ENCODE measurements around the gene RNF207.

The RNF207 gene

GRCh38 chr1:6249739-6250689 lies 44.1 kb downstream of the RNF207 start:
- DNase-seq (ENCODE audit: low read depth) = no peak

DNA sequence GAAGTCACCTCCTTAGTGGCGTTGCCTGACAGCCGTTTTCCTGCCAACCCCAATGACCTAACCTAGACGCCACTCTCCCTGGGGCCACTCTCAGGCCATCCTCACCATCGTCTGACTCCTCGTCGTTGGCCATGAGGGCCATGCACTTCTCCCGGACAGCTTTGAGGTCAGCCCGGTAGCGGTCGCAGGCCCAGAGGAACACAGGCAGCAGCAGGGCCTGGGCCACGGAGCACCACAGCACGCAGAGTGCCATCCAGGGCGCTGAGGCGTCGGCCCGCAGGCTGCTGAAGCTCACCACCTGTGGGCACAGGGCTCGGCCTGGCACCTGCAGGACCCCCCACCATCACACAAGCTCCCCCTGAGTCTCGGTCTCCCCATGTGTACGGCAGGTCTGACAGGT lies 45.3 kb downstream of the RNF207 start:
- no peak for DNase-seq (ENCODE audit: low read depth)

DNA sequence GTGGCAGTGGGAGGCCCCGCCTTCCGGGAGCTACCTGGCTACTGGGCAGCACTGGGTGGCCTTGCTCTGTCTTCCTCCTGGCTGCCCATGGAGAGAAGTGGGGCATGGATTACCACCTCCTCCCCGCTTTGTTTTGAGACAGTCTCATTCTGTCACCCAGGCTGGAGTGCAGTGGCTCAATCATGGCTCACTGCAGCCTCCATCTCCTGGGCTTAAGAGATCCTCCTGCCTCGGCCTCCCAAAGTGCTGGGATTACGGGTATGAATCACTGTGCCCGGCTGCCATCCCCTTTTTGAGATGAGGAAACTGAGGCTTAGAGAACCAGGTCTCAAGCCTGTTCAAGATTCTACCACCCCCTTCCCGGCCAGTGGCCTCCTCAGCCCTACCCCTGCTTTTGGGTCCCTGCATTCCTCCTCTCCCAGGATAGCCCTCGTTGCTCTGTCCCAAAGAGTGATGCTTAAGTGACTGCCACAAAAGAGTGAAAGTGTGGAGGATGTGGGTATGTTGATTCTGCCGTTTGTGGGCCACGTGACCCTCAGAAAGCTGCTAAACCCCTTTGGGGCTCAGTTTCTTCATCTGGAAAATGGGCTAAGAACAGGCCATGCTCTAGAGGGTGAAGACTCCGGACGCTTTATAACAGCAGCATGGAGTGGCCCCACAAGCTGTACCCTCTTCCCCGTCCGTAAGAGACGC lies 45.9 kb downstream of the RNF207 start:
- DNase-seq (ENCODE audit: low read depth) = no peak

GRCh38 chr1:6252374-6252710 lies 46.4 kb downstream of the RNF207 start:
- no peak for DNase-seq (ENCODE audit: low read depth)

GRCh38 chr1:6253380-6253779 lies 47.5 kb downstream of the RNF207 start:
- DNase-seq (ENCODE audit: low read depth) = no peak

- DNase-seq (ENCODE audit: low read depth) = no peak
Observed at GRCh38 chr1:6254691-6255090, 48.8 kb downstream of the RNF207 start.

DNA sequence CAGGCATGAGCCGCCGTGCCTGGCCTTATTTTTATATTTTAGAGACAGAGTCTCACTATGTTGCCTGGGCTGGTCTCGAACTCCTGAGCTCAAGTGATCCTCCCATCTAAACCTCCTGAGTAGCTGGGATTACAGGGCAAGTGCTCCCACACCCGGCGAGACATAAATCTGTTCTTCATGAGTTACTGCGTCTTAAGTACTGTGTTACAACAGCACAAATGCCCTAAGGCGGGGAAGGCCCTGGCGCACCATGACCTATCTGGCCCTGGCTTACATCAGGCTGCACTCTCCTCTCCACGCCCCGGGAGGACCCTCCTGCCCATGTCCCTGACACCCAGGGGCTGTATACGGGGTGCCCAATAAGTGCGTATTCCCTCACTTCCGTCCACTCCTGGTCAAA lies 50.7 kb downstream of the RNF207 start:
- DNase-seq (ENCODE audit: low read depth) = no peak

DNA sequence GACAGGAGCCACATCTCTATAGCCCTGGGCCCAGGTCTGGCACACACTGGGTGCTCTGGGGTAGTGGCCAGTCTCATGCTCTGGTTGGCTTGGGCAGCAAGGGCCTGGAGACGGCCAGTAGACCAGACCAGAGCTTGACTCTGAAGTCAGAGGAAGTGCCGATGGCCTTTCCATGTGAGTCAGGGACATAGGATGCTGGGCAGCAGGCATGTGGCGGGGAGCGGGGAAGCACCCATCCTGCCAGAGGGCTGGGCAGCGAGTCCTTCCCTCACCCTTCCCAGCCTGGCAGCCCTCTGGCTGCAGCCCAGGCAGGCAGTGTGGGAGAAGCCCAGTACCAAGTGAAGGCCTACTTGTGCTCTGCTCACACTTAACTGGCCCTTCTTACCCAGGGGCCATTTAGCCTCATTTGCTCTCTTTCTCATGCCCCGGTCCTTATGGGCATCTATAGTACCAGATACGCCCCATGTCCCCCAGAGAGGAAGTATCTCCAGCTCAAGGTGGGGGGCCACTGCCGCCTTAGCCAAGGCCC lies 51.7 kb downstream of the RNF207 start:
- DNase-seq (ENCODE audit: low read depth) = no peak

DNA sequence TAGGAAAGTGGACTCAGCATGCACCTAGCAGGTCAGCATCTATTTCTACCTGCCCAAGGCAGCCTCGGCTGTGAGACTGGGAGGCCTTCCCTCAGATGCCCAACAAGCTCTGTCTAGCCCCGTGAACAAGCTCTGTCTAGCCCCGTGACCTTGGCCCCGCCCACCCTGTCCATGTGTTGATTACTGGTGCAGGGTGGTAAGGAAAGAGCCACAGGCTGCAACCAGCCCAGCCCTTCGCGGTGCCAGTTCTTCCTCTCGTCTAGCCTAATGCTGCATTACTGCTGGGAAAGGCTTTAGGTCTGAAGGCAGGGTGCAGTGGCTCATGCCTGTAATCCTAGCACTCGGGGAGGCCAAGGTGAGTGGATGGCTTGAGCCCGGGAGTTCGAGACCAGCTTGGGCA lies 52.8 kb downstream of the RNF207 start:
- DNase-seq (ENCODE audit: low read depth) = no peak

- DNase-seq (ENCODE audit: low read depth) = peak; percentile 50
Observed at GRCh38 chr1:6259491-6260362, 53.8 kb downstream of the RNF207 start.

GRCh38 chr1:6260433-6260934 lies 54.6 kb downstream of the RNF207 start:
- DNase-seq (ENCODE audit: low read depth) = no peak

GRCh38 chr1:6260961-6261614 lies 55.2 kb downstream of the RNF207 start, which contains the start of gene GPR153:
TSS of gene GPR153 (minus strand) at chr1:6261098. CDS start at chr1:6254905, 6,193 bp downstream.
- DNase-seq (ENCODE audit: low read depth) = no peak

DNA sequence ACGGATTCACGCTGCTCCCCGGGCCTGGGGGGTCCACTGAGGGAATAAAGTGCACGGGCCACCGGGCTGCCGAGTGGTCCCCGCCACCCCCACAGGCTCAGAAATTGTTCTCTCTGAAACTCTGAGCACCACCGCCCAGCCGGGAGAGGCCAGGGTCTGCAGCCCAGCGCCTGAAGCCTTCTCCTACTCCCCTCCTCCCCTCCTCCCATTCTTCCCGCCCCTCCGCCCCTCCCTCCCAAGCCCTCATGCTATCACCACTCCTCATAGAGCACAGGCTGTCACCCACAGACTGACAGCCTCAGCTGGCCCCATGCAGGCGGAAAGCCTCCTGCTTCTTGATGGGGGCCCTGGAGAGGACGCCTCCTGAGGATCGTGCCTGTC lies 55.7 kb downstream of the RNF207 start:
- DNase-seq (ENCODE audit: low read depth) = no peak

GRCh38 chr1:6262555-6263420 lies 56.9 kb downstream of the RNF207 start:
- no peak for DNase-seq (ENCODE audit: low read depth)

DNA sequence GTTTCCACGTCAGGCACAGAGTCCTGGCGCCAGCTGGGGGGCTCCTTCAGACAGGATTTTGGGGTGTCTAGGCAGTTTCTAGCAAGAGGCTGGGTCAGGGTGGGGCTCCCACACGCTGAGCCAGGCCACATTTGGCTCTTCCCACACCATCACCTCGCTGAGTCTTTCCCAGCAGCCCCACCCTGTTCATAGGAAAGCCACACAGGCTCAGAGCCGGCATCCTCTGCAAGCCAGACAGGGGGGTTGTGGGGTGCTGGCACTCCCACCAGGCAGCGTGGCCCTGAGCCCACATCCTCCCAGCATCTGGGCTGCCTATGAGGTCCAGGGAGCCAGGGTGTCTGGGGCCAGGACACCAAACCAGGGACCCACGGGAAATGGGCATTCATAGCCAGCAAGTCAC lies 57.8 kb downstream of the RNF207 start:
- DNase-seq (ENCODE audit: low read depth) = no peak

DNA sequence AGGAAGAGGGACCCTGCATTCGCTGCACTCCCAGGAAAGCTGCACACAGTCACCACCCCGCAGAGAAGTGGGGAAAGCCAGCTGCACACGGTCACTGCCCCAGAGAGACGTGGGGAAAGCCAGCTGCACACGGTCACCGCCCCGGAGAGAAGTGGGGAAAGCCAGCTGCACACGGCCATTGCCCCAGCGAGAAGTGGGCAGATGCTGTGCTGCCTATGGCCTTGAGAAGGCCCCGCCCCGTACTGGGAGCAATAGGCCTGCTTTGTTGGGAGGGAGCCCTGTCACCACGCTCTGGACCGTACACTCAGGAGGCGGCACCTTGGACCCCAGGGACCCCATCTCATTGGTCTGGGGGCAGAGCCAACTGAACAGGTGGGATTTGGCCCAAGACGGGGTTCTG lies 59.2 kb downstream of the RNF207 start:
- no peak for DNase-seq (ENCODE audit: low read depth)

- no peak for DNase-seq (ENCODE audit: low read depth)
Observed at GRCh38 chr1:6266641-6267040, 60.7 kb downstream of the RNF207 start.

DNA sequence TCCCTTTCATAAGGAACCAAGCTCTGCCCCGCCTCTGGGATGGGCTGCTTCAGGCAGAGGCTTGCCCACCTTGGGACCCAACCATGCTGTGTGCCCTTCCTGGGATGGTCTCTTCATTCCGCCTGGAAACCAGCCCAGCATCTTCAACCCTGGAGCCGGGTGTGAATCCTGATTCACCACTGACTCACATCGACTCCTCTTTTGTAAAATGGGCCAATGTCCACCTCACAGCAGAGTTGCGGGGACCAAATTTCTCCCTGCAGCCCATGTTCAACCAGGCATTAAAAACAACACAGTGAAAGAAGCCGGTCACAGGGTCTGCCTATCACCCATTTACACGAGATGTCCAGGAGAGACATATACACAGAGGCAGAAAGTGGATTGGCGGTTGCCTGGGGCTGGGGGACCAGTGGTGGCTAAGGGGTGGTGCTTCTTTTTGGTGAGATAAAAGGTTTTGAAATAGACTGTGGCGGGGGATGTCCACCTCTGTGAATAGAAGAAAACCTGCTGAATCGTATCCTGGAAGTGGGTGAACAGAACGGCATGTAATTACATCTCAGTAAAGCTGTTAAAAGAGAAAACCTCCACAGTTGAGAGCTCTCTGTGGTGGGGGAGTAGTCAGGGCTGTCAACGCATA lies 61.9 kb downstream of the RNF207 start:
- DNase-seq (ENCODE audit: low read depth) = no peak

- DNase-seq (ENCODE audit: low read depth) = no peak
Observed at GRCh38 chr1:6268415-6268814, 62.5 kb downstream of the RNF207 start.

GRCh38 chr1:6269296-6269695 lies 63.4 kb downstream of the RNF207 start:
- DNase-seq (ENCODE audit: low read depth) = no peak
